ENCODE data around the gene OSBPL1A.

DNA sequence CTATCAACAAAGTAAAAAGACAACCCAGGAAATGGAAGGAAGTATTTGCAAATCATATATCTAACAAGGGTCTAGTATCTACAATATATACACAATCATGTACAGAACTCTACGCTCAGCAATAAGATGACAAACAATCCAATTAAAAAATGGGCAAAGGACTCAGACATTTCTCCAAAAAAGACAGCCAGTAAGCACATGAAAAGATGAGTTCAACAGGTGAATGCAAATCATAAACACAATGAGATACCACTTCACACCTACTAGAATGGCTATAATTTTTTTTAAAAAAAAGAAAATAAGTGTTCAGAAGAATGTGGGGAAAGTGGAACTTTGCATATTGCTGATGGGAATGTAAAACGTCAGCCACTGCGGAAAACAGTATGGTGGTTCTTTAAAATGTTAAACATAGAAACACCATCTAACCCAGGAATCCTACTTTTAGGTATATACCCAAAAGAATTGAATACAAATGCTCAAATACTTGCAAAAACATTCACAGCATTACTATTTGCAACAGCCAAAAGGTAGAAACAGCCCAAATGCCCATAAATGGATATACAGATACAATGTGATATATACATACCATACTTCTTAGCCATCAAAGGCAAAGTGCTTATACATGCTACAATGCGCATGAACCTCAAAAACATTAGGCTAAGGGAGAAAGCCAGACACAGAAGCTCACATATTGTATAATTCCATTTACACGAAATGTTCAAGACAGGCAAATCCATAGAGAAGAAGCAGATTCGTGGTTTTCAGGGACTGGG is 137.6 kb downstream of the OSBPL1A start:
- no peak for TF ChIP-seq YY1 (IDR thresholded peaks at IDR 0.05; ENCODE audit: insufficient read depth, insufficient read length)
- TF ChIP-seq ZNF274 (IDR thresholded peaks at IDR 0.05; ENCODE audit: low read depth, low read length): no peak
- TF ChIP-seq SUZ12 (IDR thresholded peaks at IDR 0.05; ENCODE audit: extremely low read depth, insufficient read depth, insufficient read length): no peak
